SK-N-SH treated with all-trans-retinoic acid at 6 μM for 48 hours (cell line): ENCODE results near the gene TEKTIP1.

Experiments
- ATAC-seq: fragments of 200-7000 bp; cut with Tn5 transposase; 3 replicates; pipeline ENCODE4 v1.9.1; 2020; ENCODE audit warnings: mild to moderate bottlenecking, moderate library complexity
- ARNTL ChIP-seq: fragments of 450-650 bp; formaldehyde crosslinking; IDR thresholded peaks from 2 replicates; pipeline ENCODE4 v1.5.0; 2020; ENCODE audit warnings: low read depth, mild to moderate bottlenecking, moderate library complexity, borderline replicate concordance
- CSDC2 ChIP-seq: fragments of 250-450 bp; sonication (Bioruptor Pico); IDR thresholded peaks from 2 replicates; pipeline ENCODE4 v1.5.0; 2020; ENCODE audit warnings: mild to moderate bottlenecking, moderate library complexity
- GLIS3 ChIP-seq: fragments of 250-450 bp; sonication (Bioruptor Pico); IDR thresholded peaks from 2 replicates; pipeline ENCODE4 v1.5.0; 2020; ENCODE audit warnings: mild to moderate bottlenecking, moderate library complexity
- ISL1 ChIP-seq: fragments of 250-450 bp; sonication (Bioruptor Pico); IDR thresholded peaks from 2 replicates; pipeline ENCODE4 v2.1.2; 2022; ENCODE audit warnings: mild to moderate bottlenecking, moderate library complexity
- OSR1 ChIP-seq: fragments of 250-450 bp; sonication (Bioruptor Pico); IDR thresholded peaks from 2 replicates; pipeline ENCODE4 v1.8.0; 2022; ENCODE audit warnings: moderate library complexity, mild to moderate bottlenecking, inconsistent platforms
- PATZ1 ChIP-seq: fragments of 250-450 bp; sonication (Bioruptor Pico); IDR thresholded peaks from 2 replicates; pipeline ENCODE4 v1.8.0; 2020; ENCODE audit warnings: mild to moderate bottlenecking, moderate library complexity, borderline replicate concordance
- PPARA ChIP-seq: fragments of 250-450 bp; sonication (Bioruptor Pico); IDR thresholded peaks from 2 replicates; pipeline ENCODE4 v1.5.0; 2020; ENCODE audit warnings: mild to moderate bottlenecking, borderline replicate concordance
- SNAI2 ChIP-seq: fragments of 250-450 bp; sonication (Bioruptor Pico); IDR thresholded peaks from 2 replicates; pipeline ENCODE4 v1.5.0; 2020; ENCODE audit warnings: mild to moderate bottlenecking, moderate library complexity
- TCF4 ChIP-seq: fragments of 250-450 bp; sonication (Bioruptor Pico); IDR thresholded peaks from 2 replicates; pipeline ENCODE4 v1.8.0; 2021; ENCODE audit warnings: mild to moderate bottlenecking, moderate library complexity, borderline replicate concordance
- TOX ChIP-seq: fragments of 250-450 bp; sonication (Bioruptor Pico); IDR thresholded peaks from 2 replicates; pipeline ENCODE4 v1.8.0; 2021; ENCODE audit warnings: mild to moderate bottlenecking, moderate library complexity, borderline replicate concordance
- ZC3H10 ChIP-seq: fragments of 250-450 bp; sonication (Bioruptor Pico); IDR thresholded peaks from 2 replicates; pipeline ENCODE4 v1.5.1; 2021; ENCODE audit warnings: mild to moderate bottlenecking, moderate library complexity
- ZNF70 ChIP-seq: fragments of 450-650 bp; formaldehyde crosslinking; IDR thresholded peaks from 2 replicates; pipeline ENCODE4 v1.5.0; 2020; ENCODE audit warnings: mild to moderate bottlenecking, moderate library complexity
- ZNF8 ChIP-seq: fragments of 450-650 bp; formaldehyde crosslinking; IDR thresholded peaks from 2 replicates; pipeline ENCODE4 v1.5.0; 2020; ENCODE audit warnings: mild to moderate bottlenecking, moderate library complexity
- TF ChIP-seq, protein P1 (sequence below): fragments of 250-450 bp; sonication (Bioruptor Pico); IDR thresholded peaks from 2 replicates; pipeline ENCODE4 v1.8.0; 2021; ENCODE audit warnings: low read depth, mild to moderate bottlenecking, moderate library complexity, borderline replicate concordance
- TF ChIP-seq, protein P2 (sequence below): fragments of 250-450 bp; sonication (Bioruptor Pico); IDR thresholded peaks from 2 replicates; pipeline ENCODE4 v1.5.0; 2020; ENCODE audit warnings: mild to moderate bottlenecking, moderate library complexity
- TF ChIP-seq, protein P3 (sequence below): fragments of 250-450 bp; sonication (Bioruptor Pico); IDR thresholded peaks from 2 replicates; pipeline ENCODE4 v1.5.1; 2021; ENCODE audit warnings: mild to moderate bottlenecking, moderate library complexity

Gene TEKTIP1

DNA sequence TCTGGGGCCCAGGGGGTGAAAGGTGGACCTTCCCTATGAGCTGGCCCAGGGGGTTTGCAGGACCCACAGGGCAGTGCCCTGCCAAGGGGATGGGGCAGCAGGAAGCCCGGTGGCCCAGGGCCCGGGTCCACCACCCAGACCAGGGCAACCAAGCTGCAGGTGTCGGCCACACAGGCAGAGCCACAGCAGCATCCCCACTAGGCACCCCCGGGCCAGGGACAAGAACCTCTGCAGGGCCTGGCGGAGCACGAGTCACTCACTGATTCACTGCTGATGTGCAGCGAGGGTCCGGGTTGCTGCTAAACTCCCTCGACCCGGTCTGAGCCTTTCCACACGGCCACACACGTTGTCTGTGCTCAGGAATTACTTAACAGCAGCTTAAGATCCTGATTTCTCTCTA is 24.0 kb upstream of the TEKTIP1 start:
- TF ChIP-seq, protein P1, sequence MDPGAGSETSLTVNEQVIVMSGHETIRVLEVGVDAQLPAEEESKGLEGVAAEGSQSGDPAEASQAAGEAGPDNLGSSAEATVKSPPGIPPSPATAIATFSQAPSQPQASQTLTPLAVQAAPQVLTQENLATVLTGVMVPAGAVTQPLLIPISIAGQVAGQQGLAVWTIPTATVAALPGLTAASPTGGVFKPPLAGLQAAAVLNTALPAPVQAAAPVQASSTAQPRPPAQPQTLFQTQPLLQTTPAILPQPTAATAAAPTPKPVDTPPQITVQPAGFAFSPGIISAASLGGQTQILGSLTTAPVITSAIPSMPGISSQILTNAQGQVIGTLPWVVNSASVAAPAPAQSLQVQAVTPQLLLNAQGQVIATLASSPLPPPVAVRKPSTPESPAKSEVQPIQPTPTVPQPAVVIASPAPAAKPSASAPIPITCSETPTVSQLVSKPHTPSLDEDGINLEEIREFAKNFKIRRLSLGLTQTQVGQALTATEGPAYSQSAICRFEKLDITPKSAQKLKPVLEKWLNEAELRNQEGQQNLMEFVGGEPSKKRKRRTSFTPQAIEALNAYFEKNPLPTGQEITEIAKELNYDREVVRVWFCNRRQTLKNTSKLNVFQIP: no peak
- TF ChIP-seq TOX (CRISPR knock-in tag) (no peak), ARNTL (CRISPR knock-in tag) (no peak), ISL1 (CRISPR knock-in tag) (no peak), PATZ1 (CRISPR knock-in tag) (no peak), TCF4 (no peak)
- TF ChIP-seq, protein P2, sequence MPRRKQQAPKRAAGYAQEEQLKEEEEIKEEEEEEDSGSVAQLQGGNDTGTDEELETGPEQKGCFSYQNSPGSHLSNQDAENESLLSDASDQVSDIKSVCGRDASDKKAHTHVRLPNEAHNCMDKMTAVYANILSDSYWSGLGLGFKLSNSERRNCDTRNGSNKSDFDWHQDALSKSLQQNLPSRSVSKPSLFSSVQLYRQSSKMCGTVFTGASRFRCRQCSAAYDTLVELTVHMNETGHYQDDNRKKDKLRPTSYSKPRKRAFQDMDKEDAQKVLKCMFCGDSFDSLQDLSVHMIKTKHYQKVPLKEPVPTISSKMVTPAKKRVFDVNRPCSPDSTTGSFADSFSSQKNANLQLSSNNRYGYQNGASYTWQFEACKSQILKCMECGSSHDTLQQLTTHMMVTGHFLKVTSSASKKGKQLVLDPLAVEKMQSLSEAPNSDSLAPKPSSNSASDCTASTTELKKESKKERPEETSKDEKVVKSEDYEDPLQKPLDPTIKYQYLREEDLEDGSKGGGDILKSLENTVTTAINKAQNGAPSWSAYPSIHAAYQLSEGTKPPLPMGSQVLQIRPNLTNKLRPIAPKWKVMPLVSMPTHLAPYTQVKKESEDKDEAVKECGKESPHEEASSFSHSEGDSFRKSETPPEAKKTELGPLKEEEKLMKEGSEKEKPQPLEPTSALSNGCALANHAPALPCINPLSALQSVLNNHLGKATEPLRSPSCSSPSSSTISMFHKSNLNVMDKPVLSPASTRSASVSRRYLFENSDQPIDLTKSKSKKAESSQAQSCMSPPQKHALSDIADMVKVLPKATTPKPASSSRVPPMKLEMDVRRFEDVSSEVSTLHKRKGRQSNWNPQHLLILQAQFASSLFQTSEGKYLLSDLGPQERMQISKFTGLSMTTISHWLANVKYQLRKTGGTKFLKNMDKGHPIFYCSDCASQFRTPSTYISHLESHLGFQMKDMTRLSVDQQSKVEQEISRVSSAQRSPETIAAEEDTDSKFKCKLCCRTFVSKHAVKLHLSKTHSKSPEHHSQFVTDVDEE (CRISPR knock-in tag): no peak
- no peak for ATAC-seq

DNA sequence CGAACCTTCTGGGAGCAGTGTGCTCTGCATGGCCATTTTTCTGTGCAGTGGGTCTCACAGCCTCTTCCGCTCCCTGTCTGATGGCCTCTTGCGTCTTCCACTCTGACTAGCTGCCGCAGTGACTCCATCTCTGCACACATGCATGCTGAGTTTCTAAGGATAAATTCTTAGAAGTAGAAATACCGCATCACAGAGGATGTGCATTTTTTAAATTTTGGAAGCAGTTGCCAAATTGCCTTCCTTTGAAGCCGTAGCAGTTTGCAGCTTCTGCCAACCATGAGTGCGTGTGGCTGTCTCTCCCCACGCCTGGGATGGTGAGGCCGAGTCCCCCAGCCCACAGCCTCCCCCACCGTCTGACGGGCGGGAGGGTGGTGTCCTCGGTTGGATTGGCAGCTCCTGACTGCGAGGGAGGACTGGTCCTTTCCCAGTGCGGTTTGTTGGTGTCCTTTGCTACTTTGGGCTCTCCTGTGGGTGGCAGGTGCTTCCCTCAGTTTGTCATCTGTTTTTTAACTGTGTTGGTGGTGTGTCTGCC is 23.0 kb upstream of the TEKTIP1 start:
- no peak for ATAC-seq
- no peak for TF ChIP-seq PATZ1 (CRISPR knock-in tag)
- TF ChIP-seq, protein P2 (CRISPR knock-in tag): no peak
- TF ChIP-seq ZC3H10: no peak
- TF ChIP-seq, protein P3, sequence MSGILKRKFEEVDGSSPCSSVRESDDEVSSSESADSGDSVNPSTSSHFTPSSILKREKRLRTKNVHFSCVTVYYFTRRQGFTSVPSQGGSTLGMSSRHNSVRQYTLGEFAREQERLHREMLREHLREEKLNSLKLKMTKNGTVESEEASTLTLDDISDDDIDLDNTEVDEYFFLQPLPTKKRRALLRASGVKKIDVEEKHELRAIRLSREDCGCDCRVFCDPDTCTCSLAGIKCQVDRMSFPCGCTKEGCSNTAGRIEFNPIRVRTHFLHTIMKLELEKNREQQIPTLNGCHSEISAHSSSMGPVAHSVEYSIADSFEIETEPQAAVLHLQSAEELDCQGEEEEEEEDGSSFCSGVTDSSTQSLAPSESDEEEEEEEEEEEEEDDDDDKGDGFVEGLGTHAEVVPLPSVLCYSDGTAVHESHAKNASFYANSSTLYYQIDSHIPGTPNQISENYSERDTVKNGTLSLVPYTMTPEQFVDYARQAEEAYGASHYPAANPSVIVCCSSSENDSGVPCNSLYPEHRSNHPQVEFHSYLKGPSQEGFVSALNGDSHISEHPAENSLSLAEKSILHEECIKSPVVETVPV: no peak
- no peak for TF ChIP-seq ISL1 (CRISPR knock-in tag)
- no peak for TF ChIP-seq GLIS3 (CRISPR knock-in tag)
- no peak for TF ChIP-seq TCF4
- TF ChIP-seq TOX (CRISPR knock-in tag): no peak
- TF ChIP-seq SNAI2: no peak
- no peak for TF ChIP-seq ZNF8 (CRISPR knock-in tag)
- TF ChIP-seq ZNF70 (CRISPR knock-in tag): no peak

DNA sequence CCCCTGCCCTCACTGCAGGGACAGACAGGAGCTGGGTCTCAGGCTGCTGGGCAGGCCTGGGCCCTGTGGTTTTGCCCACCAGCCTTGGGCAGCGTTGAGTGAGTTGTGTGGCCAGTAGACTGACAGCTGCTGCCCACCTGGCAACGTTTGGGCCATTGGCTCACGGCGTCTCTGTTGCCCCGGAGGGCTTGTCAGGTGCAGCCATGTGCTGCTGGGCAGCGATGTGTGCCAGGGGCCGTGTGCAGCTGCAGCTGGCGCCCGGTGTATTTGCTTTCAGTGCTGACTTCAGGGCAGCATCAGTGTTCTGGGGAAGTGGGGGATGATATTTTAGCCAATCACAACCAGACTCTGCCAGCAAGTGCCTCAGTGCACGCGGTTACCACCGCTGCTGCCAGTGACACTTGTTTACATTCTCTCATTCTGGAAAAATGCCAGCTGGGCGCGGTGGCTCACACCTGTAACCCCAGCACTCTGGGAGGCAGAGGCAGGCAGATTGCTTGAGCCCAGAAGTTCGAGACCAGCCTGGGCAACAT is 22.2 kb upstream of the TEKTIP1 start:
- no peak for TF ChIP-seq PPARA (CRISPR knock-in tag)
- no peak for TF ChIP-seq TCF4
- no peak for TF ChIP-seq OSR1 (CRISPR knock-in tag)
- no peak for TF ChIP-seq GLIS3 (CRISPR knock-in tag)
- TF ChIP-seq, protein P1: no peak
- TF ChIP-seq PATZ1 (CRISPR knock-in tag): no peak
- TF ChIP-seq ZC3H10: no peak
- no peak for TF ChIP-seq ISL1 (CRISPR knock-in tag)
- no peak for TF ChIP-seq CSDC2 (CRISPR knock-in tag)
- ATAC-seq: no peak
